NB4 (cell line): ENCODE results near the gene CABP2.

ENCODE experiments used
- CTCF ChIP-seq: IDR thresholded peaks from one replicate; pipeline ENCODE4 v1.5.1; 2012; ENCODE audit warnings: low read depth, low read length
- MAX ChIP-seq: IDR thresholded peaks from 2 replicates; pipeline ENCODE4 v1.6.1; 2011; ENCODE audit warnings: low read depth, low read length

- TF ChIP-seq CTCF: no peak
- TF ChIP-seq MAX: no peak
These were observed 16.3 kb upstream of the CABP2 start for GRCh38 chr11:67539550-67539949.
